GM12874 (cell line): ENCODE measurements around the gene PPIL1.

ENCODE experiments used
- TF ChIP-seq, protein P1 (sequence below): IDR thresholded peaks from 2 replicates; pipeline ENCODE4 v1.5.1; 2011; ENCODE audit warnings: low read depth, mild to moderate bottlenecking, control low read depth, low read length, moderate library complexity; ENCODE audit not compliant: insufficient read depth

PPIL1 gene

DNA sequence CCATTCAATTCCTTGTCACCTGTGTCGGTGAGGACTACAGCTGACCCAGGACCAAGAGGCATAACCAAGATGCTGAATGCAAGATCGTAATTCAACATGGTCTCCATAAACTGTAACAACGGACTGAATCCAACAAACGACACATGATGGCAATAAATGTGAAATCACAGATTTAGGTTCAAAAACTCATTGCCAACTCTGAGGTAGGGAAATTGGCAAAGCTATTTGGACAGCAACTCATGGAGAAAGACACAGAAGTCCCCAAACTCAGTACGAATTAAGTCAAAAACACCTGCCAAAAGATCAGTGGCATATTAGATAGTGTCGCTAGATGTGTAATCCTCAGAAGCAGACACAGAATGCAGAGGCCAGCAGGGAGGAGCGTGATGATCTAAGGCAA lies 60.4 kb downstream of the PPIL1 start:
- TF ChIP-seq, protein P1, sequence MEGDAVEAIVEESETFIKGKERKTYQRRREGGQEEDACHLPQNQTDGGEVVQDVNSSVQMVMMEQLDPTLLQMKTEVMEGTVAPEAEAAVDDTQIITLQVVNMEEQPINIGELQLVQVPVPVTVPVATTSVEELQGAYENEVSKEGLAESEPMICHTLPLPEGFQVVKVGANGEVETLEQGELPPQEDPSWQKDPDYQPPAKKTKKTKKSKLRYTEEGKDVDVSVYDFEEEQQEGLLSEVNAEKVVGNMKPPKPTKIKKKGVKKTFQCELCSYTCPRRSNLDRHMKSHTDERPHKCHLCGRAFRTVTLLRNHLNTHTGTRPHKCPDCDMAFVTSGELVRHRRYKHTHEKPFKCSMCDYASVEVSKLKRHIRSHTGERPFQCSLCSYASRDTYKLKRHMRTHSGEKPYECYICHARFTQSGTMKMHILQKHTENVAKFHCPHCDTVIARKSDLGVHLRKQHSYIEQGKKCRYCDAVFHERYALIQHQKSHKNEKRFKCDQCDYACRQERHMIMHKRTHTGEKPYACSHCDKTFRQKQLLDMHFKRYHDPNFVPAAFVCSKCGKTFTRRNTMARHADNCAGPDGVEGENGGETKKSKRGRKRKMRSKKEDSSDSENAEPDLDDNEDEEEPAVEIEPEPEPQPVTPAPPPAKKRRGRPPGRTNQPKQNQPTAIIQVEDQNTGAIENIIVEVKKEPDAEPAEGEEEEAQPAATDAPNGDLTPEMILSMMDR = no peak

DNA sequence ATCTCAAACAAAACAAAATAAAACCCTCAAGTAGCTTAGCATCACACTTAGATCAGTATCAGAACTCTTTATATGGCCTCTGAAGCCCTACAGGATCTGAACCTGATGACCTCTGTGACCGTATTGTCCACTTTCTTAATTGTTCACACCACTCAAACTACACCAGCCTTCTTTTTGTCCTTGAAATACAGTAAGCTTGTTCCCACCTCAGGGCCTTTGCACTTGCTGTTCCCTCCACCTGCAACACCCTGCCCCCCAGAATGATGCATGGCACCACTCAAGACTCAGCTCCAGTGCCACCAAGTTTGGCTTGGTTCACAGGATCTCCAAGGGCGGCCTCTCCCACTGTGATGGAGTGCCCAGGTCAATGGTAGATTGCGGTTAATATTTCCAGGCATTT lies 61.1 kb downstream of the PPIL1 start:
- TF ChIP-seq, protein P1 = no peak

DNA sequence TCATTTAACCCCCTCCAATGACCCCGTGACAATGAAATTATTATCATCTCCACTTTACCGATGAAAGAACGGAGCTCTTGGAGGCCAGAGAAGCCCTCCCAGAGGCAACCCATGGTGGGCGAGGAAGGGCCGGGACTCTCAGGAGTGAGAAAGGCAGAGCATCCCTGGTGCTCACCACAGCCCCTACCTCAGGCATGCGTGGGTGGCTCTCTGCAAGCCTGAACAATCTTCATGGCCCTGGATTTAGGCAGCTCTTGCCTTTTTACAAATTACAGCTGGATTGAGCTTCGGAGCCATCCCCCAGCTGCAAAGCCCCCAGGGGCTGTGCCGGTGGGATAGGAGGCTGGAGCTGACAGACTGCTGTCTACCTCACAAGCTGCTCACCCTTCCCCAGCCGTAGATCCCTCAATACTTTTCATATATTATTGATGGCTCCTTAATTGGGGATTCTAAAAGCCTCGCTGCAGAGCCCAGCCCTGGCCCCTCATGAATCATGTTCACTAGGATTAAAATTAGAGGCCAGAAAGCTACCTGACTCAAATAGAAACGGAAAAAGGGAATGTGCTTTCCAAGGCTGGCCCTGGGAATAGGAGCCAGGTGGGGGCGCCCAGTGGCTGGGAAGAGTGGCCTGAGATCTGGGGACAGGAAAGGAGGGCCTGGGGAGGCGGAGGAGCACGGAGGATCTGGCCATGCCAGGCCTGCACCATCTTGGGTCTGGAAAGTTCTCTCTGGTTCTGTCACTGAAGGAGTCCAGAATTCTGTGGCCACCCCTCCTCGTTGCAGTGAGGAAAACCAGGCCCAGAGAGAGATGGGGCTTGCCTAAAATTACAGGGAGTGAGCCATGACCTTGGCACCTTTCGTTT lies 64.4 kb downstream of the PPIL1 start:
- TF ChIP-seq, protein P1 = no peak

DNA sequence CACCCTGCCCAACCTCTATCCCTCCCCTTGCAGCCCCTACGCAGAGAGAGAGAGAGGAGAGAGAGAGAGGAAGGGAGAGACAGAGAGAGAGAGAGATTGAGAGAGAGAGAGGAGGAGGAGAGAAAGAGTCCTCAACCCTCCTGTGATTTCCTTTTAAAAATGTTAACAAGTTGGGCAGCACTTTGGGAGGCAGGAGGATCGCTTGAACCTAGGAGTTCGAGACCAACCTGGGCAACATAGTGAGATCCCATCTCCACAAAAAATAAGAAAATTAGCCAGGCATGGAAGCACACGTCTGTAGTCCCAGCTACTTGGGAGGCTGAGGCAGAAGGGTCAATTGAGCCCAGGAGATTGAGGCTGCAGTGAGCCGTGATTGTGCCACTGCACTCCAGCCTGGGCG lies 65.4 kb downstream of the PPIL1 start:
- TF ChIP-seq, protein P1 = no peak

DNA sequence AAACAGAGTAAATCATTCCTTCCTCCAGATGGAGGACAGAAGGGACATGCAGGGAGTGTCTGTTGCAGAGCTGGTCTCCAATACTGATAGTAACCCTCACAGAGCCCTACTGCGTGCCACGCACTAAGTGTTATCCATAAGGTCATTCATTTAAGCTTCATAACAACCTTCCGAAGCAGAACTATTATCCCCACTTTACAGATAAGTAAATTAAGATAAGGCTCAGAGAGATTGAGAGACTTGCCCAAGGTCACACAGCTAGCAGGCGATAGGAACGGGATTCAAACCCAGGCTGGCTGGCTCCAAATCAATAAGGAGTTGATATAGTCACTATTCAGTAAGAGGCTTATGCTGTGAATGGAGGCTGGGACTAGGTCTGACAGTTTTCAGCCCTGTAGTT lies 66.0 kb downstream of the PPIL1 start:
- TF ChIP-seq, protein P1 = no peak

DNA sequence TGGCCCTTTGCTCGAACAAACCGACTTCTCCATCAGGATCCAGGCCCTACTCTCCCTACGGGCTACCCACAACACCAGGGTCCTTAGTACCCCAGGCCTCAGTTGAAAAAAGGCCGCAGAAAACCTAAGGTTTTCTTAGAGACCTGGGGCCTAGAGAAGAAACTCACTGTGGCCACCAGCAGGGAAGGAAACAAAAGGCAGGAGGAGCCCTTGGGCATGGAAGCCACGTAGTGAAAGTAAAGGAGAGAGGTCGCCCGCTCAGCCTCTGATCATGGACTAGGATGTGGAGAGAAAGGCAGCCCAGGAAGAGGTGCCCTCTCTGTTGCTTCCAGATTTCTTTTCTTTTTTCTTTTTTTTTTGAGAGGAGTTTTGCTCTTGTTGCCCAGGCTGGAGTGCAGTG lies 66.9 kb downstream of the PPIL1 start:
- TF ChIP-seq, protein P1 = no peak

DNA sequence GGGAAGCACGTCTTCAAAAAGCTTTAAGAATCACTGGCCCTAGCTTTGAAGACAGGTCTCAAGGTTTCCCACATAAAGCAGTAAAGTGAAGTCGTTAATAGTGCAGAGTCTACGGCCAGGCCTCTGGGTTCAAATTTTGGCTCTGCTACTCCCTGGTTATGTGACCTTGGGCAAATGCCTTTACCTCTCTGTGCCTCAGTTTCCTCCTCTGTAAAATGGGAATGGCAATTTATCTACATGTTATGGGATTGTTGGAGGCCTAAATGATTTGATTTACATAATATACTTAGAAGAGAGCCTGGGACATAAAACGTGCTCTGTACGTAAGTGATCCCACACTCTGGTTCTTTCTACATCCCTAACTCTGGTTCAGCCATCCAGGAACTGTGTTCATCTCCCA lies 67.5 kb downstream of the PPIL1 start:
- TF ChIP-seq, protein P1 = no peak
